ENCODE measurements around the gene PI4KA.
"Not testable (repeated sequence)": the region's sequence is repeated elsewhere in the genome, so short reads cannot be mapped to it uniquely, and the experiment has no call there.

Gene PI4KA

DNA sequence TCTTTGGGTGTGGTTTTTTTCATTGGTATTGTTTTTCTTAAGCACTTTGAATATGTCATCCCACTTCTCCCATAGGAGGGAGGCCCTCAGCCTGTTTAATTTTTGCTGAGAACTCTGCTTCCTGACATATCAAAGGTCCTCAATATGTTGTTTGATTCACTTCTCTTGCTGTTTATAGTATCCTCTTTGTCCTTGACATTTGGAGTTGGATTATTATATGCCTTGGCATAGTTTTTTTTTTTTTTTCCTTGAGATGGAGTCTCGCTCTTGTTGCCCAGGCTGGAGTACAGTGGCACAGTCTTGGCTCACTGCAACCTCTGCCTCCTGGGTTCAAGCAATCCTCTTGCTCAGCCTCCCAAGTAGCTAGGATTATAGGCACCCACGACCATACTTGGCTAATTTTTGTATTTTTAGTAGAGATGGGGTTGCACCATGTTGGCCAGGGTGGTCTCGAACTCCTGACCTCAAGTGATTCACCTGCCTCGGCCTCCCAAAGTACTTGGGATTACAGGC, 196.0 kb downstream of the PI4KA start:
- not testable (repeated sequence) for DNase-seq

DNA sequence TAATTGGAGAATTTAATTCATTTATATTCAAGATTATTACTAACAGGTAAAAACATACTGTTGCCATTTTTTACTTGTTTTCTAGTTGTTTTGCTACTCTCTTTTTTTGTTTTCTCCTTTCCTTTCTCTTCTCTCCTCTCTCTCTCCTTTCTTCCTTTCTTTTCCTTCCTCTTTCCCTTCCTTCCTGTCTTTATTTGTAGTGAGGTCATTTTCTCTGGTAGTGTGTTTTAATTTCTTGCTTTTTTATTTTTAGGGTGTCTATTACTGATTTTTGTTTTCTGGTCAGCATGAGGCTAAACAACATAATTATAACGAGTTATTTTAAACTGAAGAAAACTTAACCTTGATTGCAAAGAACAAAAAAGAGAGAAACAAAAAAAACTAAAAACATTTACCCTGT, 197.1 kb downstream of the PI4KA start:
- DNase-seq: no peak

DNA sequence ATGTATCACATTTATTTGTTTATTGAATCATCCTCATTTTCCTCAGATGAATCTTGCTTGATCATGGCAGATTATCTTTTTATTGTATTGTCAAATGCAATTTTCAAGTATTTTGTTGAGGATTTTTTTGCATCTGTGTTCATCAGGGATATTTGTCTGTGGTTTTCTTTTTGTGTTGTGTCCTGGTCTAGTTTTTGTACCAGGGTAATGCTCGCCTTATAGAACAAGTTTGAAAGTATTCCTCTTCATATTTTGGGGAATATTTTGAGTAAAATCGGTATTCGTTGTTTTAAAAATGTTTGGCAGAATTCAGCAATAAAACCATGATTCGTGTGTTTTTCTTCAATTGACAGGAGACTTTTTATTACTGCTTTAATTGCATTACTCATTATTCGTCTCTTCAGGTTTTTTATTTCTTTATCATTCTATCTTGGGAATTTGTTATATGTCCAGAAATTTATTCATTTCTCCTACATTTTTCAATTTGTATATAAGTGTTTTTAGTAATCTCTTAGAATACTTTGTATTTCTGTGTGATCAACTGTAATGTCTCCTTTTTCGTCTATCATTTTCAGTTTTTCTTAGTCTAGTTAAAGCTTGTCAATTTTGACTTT, 198.1 kb downstream of the PI4KA start:
- DNase-seq: no peak

DNA sequence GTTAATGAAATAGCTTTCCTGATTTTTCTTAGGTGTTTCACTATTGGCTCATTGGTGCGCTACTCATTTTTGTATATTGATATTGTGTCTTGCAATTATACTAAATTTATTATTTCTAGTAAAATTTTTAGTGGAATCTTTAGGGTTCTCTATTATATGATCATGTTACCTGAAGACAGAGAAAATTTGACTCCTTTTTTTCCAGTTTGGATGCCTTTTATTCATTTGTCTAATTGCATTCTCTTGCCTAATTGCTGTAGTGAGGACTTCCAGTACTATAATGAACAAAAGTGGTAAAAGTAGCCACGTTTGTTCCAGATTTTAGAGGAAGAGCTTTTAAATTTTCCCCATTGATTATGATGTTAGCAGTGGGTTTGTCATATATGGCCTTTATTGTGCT, 198.7 kb downstream of the PI4KA start:
- DNase-seq: no peak

DNA sequence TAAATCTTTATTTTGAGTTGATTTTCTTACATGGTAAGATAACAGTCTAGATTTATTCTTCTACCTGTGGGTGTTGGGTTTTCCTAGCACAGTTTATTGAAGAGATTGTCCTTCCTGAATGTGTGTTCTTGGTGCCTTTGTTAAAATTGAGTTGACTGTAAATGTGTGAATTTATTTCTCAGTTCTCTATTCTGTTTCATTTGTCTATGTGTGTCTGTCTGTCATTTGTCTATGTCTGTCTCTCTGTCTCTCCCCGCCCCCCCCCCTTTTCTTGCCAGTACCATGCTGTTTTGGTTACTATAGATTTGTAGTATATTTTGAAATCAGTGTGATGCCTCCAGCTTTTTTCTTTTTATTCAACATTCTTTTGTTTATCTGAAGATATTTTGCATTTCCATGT, 199.4 kb downstream of the PI4KA start:
- no peak for DNase-seq

DNA sequence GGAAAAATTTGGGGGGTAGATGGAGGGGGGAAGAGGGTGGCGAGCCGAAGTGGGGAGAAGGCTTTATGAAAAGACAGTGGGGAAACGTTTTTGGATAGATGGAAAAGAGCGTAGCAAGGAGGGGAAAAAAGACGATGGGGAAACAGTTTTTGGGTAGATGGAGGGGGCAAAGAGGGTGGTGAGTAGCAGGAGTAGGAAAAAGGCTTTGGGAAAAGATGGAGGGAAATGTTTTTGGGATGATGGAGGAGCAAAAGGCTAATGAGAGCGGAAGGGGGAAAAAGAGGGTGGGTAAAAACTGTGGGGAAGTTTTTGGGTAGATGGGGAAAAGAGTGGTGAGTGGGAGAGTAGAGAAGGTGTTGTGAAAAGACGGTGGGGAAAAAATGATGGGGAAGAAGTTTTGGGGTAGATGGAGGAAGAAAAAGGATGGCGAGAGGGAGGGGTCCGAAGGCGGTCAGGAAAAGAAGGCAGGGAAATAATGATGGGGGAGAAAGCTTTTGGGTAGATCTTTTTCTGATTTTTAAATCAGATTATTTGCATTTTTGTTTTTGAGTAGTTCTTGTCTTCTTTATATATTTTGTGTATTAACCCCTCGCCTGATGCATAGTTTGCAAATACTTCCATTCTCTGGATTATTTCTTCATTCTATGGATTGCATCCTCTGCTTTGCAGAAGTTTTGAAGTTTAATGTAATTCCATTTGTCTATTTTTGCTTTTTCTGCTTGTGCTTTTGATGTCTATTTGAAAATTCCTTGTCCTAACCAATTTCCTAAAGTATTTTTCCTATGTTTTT, 200.0 kb downstream of the PI4KA start:
- DNase-seq: no peak

DNA sequence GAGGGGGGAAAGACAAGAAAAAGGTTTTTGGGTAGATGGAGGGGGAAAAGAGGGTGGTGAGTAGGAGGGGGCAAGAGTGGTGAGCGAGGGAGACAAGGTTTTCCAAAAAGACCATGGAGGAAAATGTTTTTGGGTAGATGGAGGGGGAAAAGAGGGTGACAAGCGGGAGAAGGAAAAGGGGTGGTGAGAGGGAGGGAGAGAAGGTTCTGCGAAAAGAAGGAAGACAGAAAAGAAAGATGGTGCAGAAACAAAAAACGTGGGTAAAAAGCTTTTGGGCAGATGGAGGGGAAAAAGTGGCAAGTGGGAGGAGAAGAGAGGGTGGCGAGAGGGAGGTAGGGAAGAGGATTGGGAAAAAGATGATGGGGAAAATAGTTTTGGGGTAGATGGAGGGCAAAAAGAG, 200.6 kb downstream of the PI4KA start:
- DNase-seq: no peak

All from NK-92 treated with Interleukin-12 subunit alpha and Interleukin-12 subunit beta, amount 100 ng/mL, for 24 hours (cell line).